ENCODE data around the gene ZCWPW1. TPM values are rescaled to one million over a fixed set of nuclear protein-coding genes. Genes with fewer than 3 reads are reported as not detected.

Gene ZCWPW1
- total and polyA plus RNA-seq, 2 of the 8 experiments (the other 6 are each of a cell fraction or from before 2014, with no cell fraction given): 0.51 to 1.4 TPM

GRCh38 chr7:100428967-100429636, 599 bp upstream of the ZCWPW1 start (continued):
- TF ChIP-seq, protein P1, sequence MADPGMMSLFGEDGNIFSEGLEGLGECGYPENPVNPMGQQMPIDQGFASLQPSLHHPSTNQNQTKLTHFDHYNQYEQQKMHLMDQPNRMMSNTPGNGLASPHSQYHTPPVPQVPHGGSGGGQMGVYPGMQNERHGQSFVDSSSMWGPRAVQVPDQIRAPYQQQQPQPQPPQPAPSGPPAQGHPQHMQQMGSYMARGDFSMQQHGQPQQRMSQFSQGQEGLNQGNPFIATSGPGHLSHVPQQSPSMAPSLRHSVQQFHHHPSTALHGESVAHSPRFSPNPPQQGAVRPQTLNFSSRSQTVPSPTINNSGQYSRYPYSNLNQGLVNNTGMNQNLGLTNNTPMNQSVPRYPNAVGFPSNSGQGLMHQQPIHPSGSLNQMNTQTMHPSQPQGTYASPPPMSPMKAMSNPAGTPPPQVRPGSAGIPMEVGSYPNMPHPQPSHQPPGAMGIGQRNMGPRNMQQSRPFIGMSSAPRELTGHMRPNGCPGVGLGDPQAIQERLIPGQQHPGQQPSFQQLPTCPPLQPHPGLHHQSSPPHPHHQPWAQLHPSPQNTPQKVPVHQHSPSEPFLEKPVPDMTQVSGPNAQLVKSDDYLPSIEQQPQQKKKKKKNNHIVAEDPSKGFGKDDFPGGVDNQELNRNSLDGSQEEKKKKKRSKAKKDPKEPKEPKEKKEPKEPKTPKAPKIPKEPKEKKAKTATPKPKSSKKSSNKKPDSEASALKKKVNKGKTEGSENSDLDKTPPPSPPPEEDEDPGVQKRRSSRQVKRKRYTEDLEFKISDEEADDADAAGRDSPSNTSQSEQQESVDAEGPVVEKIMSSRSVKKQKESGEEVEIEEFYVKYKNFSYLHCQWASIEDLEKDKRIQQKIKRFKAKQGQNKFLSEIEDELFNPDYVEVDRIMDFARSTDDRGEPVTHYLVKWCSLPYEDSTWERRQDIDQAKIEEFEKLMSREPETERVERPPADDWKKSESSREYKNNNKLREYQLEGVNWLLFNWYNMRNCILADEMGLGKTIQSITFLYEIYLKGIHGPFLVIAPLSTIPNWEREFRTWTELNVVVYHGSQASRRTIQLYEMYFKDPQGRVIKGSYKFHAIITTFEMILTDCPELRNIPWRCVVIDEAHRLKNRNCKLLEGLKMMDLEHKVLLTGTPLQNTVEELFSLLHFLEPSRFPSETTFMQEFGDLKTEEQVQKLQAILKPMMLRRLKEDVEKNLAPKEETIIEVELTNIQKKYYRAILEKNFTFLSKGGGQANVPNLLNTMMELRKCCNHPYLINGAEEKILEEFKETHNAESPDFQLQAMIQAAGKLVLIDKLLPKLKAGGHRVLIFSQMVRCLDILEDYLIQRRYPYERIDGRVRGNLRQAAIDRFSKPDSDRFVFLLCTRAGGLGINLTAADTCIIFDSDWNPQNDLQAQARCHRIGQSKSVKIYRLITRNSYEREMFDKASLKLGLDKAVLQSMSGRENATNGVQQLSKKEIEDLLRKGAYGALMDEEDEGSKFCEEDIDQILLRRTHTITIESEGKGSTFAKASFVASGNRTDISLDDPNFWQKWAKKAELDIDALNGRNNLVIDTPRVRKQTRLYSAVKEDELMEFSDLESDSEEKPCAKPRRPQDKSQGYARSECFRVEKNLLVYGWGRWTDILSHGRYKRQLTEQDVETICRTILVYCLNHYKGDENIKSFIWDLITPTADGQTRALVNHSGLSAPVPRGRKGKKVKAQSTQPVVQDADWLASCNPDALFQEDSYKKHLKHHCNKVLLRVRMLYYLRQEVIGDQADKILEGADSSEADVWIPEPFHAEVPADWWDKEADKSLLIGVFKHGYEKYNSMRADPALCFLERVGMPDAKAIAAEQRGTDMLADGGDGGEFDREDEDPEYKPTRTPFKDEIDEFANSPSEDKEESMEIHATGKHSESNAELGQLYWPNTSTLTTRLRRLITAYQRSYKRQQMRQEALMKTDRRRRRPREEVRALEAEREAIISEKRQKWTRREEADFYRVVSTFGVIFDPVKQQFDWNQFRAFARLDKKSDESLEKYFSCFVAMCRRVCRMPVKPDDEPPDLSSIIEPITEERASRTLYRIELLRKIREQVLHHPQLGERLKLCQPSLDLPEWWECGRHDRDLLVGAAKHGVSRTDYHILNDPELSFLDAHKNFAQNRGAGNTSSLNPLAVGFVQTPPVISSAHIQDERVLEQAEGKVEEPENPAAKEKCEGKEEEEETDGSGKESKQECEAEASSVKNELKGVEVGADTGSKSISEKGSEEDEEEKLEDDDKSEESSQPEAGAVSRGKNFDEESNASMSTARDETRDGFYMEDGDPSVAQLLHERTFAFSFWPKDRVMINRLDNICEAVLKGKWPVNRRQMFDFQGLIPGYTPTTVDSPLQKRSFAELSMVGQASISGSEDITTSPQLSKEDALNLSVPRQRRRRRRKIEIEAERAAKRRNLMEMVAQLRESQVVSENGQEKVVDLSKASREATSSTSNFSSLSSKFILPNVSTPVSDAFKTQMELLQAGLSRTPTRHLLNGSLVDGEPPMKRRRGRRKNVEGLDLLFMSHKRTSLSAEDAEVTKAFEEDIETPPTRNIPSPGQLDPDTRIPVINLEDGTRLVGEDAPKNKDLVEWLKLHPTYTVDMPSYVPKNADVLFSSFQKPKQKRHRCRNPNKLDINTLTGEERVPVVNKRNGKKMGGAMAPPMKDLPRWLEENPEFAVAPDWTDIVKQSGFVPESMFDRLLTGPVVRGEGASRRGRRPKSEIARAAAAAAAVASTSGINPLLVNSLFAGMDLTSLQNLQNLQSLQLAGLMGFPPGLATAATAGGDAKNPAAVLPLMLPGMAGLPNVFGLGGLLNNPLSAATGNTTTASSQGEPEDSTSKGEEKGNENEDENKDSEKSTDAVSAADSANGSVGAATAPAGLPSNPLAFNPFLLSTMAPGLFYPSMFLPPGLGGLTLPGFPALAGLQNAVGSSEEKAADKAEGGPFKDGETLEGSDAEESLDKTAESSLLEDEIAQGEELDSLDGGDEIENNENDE (IDR thresholded peaks at IDR 0.05; ENCODE audit: insufficient replicate concordance, low read length): no peak
- TF ChIP-seq KDM4A (IDR thresholded peaks at IDR 0.05; ENCODE audit: low read depth, low read length, severe bottlenecking): no peak
- no peak for TF ChIP-seq JUND (IDR thresholded peaks at IDR 0.05; ENCODE audit: low read length)
- peak; percentile 95 for TF ChIP-seq POLR2AphosphoS5 (IDR thresholded peaks at IDR 0.05; ENCODE audit: low read depth, low read length)
- TF ChIP-seq GABPA (IDR thresholded peaks at IDR 0.05; ENCODE audit: borderline replicate concordance, insufficient read depth, low read length): no peak
- no peak; a peak in 2 of 4 replicates for TF ChIP-seq SIN3A (conservative IDR thresholded peaks at IDR 0.05 in 1 of 2, IDR thresholded peaks at IDR 0.05 in 1 of 2; ENCODE audit: low read depth in 1 of 2, low read length in 2 of 2)
- peak; percentile 96 for TF ChIP-seq CREB1 (IDR thresholded peaks at IDR 0.05)
- TF ChIP-seq SUZ12 (IDR thresholded peaks at IDR 0.05; ENCODE audit: low read length): no peak
- no peak for TF ChIP-seq NANOG (IDR thresholded peaks at IDR 0.05; ENCODE audit: insufficient read depth, low read depth, low read length, poor library complexity, severe bottlenecking)
- no peak for TF ChIP-seq SIRT6 (IDR thresholded peaks at IDR 0.05; ENCODE audit: low read length)
